Germinal center (tissue), 1 donor: ENCODE results near the gene UBB.
A peak's percentile ranks its signal among the peaks of the same experiment; 100 is the strongest.

ENCODE experiments used
- DNase-seq: peaks from one replicate; pipeline ENCODE4 v3.0.0; 2012; ENCODE audit warnings: mixed read lengths, low spot score

Gene UBB

DNA sequence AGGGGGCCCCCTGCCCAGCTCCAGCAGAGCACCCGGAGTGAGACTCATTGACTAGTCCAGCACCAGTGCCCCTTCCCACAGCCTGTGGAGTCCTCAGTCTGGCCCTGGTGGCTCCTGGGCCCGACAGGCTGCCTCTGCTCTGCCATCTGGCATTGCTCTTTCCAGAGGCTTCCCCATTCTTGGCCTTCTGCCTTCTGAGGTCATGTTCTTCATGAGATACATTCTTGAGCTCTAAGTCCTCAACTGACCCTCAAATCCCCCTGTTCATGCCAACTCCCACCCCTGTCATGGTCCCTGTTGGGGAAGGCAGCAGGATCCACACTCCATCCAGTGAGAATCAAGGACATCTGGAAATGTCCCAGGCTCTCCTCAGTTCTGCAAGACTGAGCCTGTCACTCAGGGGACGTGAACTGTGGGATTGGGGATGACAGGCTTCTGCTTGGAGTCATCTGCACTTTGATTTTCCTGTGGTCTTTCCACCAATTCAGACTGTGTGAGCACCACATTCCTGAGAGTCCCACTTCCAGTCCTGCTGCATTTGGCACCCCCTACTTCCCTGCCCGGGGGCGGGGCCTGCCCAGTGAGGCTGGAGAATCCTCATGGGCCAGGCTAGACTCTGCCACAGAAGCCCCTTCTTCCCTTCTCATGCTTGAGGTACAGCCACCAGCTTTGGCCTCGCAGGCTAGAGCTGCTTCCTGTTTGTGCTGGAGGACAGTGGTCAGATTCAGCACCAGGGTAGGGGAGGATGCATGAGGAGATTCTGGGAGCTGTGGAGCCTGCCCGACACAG lies 37.2 kb downstream of the UBB start:
- DNase-seq = no peak

GRCh38 chr17:16418685-16419068 lies 37.8 kb downstream of the UBB start:
- no peak for DNase-seq

DNA sequence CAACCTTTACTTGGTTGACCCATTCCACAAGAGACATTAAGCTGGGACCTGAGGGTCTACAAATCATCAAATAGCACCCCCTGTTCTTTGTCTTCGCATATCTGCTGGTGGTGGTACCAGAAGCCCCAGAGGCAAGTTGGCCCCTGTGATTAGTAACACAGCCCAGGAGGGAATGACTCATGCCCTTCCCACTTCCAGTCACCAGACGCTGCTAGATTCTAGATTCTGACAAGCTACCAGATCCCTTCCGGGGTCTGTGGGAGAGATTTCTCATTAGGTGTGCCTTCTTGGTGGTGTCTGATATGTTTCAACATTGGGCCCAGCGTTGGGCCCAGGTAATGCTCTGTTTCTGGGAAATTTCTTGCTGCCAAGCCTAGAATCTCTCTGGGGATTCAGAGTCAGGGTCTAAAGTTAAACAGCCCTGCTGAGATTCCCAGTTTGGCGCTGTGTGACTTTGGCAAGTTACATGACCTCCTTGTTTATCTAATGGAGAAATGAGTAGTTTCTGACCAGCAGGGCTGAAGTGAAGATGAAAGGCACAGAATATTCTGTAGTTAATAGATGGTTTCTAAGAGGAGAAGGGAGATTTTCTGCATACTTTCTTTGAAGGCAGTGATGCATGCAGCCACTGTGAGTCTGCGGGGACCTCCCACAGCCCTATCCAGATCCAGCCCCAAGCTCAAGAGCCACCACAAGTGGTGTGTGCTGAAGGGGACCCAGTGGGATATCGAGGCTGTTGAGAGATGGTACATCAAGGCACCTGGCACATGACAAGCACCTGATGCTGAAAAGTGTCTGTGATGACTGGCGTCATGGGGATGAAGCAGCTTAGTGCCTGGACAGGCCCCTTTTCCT lies 38.4 kb downstream of the UBB start:
- no peak for DNase-seq

DNA sequence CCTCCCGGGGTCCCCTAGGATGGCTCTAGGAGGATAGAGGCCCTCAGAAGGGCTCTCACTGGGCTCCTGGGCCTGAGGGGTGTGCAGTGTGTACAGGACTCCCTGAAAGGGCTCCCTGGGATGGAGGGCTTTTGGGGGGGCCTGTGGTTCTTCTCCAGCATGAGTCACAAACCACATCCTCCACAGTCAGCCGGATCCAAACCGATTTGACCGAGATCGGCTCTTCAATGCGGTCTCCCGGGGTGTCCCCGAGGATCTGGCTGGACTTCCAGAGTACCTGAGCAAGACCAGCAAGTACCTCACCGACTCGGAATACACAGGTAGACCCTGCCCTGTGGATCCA lies 39.0 kb downstream of the UBB start:
- DNase-seq = no peak

DNA sequence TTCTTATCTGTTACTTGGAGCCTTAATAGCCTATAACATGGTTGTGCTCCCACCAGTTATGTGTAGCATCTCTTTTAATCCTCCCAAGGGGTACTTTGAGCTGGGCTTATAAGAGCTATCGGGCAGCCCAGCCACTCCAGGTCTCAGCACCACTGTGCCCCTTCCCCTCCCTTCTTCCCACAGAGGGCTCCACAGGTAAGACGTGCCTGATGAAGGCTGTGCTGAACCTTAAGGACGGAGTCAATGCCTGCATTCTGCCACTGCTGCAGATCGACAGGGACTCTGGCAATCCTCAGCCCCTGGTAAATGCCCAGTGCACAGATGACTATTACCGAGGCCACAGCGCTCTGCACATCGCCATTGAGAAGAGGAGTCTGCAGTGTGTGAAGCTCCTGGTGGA lies 41.5 kb downstream of the UBB start:
- no peak for DNase-seq

GRCh38 chr17:16423226-16423872 lies 42.5 kb downstream of the UBB start:
- DNase-seq = no peak

DNA sequence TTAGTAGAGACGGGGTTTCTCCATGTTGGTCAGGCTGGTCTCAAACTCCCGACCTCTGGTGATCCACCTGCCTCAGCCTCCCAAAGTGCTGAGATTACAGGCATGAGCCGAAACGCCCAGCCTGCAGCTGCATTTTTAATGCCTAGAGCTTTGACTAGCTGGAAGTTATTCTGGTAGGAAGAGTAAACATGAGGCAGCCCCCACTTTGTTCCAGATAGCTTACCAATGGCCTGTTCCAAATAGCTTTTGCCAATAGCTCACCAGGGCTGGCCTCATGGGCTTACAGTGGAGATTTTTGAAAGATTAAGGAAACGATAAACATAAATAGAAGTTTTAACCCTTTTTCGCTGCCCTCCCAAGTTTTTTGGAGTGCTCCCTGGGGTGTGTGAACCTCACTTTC lies 44.3 kb downstream of the UBB start:
- DNase-seq = no peak

DNA sequence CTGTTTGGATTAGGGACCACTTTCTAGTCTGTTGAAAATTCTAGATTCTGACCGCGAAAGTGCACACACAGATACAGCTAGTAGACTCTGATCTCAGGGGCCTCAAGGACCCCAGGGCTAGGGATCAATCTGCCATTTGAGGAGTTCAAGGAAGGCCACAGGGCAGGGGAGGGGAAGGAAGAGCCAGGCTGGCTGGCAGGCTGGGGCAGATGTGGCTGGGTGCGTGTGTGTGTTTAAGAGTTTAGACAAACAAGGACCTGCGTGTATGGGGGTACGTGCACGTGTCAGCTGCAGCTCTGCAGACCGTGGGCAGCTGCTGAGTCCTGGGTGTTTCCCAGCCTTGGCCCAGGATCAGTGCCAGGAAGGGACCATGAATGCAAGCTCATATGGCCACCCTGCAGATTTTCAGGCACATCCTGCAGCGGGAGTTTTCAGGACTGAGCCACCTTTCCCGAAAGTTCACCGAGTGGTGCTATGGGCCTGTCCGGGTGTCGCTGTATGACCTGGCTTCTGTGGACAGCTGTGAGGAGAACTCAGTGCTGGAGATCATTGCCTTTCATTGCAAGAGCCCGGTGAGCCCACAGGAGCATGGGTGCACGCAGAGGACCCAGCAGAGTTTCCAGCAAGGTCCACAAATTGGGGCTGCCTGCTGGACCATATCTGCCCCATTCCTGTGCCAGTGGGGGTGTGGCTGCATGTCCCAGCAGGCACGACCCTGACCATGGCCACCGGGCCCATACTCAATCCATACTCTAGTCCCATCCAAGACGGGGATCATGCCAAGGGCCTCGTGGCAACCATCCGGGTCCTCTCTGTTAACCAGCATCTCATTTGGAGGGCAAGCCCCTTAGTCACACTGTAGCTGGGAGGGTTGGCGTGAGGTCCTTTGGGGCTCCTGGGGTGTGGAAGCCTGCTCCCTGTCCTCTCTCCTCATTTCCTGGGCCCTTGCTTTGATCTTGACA lies 45.1 kb downstream of the UBB start:
- DNase-seq = no peak

DNA sequence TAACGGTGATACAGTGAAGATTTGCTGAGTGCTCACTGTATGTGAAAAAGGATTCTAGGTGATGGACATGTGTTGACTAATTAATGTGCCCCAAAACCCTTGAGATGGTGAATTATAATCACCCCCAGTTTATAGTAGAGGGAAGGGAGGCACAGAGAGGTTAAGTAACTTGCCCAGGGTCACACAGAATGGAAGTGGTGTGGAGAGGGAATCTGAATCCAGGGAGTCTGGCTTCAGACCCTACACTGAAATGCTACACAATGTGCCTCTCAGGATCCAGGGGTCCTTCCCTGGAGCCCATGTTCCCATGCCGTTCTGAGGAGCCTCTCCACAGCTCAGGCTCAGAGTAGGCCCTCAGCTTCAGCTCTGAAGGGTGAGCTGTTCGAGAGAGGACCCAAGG lies 46.1 kb downstream of the UBB start:
- DNase-seq = no peak

DNA sequence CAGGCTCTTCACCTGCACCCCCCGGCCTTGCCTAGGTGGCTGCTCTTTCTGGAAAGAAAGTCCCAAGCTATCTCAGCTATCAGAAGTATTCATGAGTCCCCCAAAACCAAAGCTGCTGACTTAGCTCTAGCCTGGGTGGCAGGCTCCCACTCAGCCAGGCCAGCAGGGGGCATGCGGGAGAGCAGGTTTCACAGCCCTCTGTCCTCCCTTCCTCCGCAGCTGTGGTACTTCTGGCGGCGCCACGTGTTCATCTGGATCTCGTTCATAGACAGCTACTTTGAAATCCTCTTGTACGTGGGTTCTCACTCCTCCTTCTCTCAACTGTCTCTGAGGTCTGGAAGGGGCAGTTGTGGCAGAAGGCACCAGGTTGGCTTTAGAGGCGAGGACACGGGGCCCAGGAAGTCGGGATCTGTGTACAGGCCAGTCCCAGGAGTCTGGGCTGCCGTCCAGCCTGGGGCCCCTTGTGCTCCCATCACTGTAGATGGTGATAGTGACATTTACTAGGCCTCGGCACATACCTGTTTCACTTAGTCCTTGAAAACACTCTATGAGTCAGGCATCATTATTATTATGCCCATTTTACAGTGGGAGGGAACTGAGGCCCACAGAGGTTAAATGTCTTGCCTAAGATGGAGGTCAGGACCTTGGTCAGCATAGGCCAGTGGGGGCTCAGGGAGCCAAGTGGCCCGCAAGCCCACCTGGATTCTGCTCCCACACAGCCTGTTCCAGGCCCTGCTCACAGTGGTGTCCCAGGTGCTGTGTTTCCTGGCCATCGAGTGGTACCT lies 47.4 kb downstream of the UBB start:
- peak; percentile 72 for DNase-seq

DNA sequence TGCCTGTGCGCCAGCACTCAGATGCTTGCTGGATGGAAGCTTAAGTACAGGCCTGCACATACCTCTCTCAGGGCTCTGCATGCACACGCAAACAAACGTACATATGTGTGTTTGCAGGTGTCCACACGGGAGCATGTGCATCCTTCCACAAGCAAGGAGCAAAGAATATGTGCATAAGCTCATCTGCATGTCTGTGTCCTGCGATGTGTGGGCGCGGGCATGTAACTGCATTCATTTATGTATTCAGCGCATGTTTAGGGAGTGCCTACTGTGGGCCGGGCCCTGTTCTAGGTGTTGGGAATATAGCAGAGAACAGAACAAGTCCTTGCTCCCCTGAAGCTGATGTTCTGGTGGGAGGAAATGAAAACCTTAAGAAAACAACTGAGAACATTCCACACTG lies 48.2 kb downstream of the UBB start:
- DNase-seq = no peak

- DNase-seq = no peak
Observed at GRCh38 chr17:16430650-16431049, 49.8 kb downstream of the UBB start.

DNA sequence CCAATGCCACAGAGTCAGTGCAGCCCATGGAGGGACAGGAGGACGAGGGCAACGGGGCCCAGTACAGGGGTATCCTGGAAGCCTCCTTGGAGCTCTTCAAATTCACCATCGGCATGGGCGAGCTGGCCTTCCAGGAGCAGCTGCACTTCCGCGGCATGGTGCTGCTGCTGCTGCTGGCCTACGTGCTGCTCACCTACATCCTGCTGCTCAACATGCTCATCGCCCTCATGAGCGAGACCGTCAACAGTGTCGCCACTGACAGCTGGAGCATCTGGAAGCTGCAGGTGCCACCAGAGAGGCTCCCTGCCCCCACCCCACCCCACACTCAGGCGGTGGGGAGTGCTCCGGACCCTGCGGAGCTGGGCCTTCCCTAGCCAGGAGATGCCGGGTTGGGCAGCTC lies 51.1 kb downstream of the UBB start:
- DNase-seq = no peak
